ENCODE results near the gene HSDL1.
A peak's percentile ranks its signal among the peaks of the same experiment; 100 is the strongest.
"Not testable (repeated sequence)": the region's sequence is repeated elsewhere in the genome, so short reads cannot be mapped to it uniquely, and the experiment has no call there.

Gene HSDL1

DNA sequence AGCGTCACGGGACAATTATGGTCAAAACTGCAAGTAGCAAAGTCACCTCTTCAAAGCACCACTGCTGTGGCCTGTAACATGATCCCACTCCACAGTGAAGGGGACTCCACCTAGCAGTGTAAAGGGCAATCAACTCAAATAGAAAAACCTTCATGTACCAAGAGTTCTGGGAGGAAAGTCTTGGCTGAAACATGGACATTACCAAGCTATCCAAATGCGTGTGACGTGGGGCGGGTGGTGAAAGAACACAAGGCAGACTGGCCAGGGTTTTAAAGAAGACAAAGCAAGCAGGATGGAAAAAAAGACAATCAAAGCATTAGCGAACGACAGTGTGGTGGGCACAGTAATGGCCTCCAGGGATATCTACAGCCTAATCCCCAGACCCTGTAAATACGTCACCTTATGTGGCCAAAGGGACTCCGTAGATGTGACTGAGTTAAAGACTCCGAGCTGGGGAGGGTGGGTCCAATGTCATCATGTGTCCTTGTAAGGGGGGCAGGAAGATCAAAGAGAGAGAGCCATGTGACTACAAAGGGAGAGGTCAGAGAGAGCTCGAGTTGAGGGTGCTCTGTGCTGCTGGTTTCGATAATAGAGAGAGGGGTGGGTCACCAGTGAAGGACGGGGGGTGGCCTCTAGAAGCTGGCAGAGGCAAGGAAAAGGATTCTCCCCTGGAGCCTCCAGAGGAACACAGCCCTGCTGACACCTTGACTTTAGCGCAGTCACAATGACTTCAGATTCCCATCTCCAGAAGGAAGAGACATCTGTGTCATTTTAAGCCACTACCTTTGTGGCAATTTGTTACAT is 6.0 kb downstream of the HSDL1 start:
- no peak for DNase-seq (ENCODE audit: low read depth)

DNA sequence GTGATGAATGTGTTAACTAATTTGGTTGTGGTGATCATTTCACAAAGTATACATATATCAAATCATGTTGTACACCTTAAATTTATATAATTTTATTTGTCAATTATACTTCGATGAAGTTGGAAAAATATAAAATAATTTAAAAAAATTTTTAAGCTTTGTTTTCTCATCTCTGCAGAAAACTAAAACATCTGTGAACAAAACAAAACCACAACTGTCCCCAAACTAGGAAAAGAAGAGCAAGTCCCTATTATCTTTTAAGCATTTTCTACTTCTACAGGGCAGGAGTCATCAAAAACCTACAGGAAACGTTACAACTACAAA is 6.5 kb downstream of the HSDL1 start:
- DNase-seq (ENCODE audit: low read depth) = no peak

DNA sequence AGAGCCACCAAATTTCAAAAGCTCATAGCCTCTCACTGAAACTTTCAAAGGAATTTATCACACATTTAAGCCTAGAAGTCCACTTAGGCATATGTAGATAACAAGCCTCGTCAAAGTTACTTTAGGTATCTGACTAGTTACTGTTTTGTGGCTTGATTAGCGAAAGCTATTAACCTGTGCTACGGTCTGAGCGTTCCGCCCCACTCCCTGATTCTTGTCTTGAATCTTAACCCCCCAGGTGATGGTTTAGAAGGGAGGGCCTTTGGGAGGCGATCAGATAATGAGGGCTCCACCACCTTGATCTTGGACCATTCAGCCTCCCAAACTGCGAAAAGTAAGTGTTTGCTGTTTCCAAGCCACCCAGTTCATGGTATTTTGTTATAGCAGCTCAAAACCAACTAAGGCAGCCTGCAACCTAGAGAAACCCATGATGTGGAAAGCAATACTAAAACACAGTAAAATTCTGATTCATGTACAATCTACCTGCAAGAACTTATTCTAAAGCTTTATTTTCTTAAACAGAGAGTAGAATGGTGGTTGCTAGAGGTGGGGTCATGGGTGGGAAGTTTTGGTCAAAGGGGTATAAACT is 7.1 kb downstream of the HSDL1 start:
- no peak for DNase-seq (ENCODE audit: low read depth)

DNA sequence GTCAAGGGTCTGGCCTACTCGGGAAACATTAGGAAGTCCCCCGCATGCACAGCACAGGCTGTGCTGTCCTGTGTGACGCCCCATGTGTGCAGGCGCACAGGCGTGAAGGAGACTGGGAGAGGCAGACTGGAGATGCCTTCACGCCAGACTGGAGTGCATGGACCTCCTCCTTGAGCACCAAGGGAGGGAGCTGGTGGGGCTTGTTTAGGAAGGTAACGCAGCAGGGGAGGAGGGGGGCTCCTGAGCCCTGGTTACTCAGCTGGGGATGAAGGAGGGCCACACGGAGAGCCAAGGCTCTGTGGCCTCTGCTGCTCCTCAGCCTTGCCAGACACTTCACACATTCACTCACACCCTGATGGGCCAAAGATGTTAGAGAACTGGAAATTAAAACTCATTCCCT is 7.7 kb downstream of the HSDL1 start:
- DNase-seq (ENCODE audit: low read depth) = no peak

DNA sequence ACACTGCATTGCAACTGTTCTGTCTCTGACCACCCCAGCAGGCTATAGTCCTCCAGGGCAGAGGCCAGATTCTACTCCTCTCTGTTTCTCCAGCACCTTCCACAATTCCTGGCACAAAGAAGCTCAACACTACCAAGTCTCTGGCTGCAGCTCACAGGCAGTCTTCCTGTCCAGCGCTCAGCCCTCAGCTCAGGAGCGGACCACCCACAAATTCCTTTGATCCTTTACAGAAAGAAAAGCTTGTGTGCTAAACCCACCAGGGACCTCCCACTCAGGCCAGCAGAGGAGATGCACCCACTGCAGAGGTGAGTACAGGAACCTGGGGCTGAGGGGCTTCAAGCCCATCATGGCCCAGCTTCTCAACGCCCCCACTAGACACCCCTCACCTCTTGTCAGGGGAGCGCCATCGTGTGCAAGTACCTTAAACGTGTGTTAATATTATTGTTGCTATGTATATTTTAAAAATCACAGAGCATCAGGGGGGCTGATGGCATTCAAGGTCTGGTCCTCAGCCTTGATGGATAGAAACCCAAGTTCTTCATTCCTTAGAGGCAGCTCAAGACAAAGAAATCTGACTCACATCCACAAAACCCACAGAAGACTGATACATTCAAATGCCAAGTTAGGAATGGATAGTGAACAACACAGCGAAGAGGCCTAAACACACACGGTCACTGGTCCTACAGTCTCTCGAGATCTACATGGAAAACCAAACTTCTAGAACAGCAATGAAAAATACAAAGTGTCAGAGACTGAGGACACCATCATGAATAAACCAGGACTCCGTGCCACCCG is 8.4 kb downstream of the HSDL1 start:
- DNase-seq (ENCODE audit: low read depth) = no peak

DNA sequence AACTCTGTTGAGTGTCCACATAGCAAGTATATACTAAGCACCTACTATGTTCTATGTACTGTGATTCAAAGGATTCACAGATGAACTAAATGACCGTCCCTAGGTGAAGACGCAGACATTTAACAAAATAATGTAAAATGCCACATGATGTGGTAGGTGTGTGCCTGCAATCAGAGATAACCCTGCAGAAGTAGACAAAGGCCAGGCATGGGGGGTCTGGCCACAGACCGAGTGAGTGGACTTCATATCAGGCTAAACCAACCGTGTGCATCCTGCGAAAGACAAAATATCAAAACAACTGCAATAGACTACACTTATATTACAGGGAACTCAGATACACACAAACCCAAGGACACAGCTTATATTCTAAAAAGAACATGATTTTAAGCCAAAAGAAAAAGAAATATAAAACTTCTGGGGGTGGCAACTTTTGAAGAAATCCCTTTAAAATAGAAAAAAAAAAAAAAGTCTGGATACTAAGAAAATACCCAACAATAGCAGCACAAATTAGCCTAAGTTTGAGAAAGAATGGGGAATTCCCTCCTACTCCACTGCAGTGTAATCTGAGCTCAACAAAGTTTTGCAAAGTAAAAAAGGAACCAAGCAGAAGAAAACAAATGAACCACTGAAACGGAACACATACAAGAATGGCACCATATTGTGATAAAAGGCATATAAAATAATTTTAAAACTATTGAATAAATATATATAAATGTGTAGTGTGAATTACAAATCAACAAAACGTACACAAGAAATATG is 12.3 kb downstream of the HSDL1 start:
- no peak for DNase-seq (ENCODE audit: low read depth)

DNA sequence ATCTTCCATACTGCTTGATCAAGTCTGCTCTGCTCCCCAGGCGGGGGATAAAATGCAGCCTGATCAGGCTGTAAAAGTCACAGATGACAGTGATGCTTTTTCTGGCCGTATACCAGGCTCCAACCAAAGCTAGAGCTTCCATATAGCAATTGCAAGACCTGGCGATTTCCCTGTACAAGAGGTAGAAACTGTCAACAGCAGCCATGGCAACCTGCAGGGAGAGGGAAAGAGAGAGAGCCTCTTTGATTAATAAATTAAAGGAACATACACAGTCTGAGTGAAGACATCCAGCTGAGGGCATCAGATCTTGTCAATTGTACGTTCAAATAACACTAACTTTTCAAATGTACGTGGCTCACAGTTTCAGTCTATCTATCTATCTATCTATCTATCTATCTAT is 13.9 kb downstream of the HSDL1 start:
- no peak for DNase-seq (ENCODE audit: low read depth)

DNA sequence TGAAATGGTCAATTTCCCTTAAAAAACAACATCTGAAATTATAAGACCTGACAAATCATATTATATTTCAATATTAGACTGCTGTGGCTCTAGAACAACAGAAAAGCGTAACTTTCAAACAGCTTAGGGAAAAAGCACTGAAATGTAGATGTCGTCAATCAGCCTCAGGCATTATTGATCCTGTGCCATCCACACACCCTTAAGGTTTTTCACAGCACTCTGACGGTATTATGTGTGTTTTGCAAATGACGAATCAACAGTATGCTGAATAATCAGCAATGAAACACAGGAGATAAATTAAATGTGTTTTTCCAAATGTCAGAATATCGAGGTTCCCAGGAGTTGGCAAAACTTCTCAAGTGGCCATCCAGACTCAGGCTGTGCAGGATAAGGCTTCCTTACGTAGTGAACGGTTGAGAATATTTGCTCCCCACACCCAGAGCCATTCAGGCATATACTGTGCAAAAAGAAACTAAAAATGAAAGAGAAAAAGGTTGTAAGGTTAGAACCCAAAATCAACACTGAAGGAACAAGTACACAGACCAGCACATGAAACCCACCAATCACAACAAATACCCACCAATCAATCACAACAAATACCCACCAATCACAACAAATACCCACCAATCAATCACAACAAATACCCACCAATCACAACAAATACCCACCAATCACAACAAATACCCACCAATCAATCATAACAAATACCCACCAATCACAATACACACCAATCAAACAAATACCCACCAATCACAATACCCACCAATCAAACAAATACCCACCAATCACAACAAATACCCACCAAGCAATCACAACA is 20.5 kb downstream of the HSDL1 start:
- DNase-seq (ENCODE audit: low read depth) = no peak

DNA sequence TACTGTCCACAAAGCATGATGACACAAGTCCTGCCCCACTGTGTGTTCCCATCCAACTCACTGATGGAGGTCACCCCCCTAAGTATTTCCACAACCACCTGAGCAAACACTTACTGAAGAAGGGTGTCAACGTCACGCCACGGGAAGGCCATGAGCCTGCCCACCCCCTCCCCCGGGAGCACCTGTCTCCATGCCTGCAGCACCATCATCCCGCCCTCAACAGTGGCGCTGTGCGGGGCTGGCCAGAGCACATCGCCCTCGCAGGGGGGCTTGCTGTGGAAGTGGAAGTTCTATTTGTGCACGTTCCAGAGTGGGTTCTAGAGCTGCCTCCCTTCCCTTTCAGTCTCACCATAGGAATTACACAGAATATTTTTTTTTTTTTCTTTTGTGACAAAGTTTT is 24.0 kb downstream of the HSDL1 start:
- DNase-seq (ENCODE audit: low read depth) = no peak

DNA sequence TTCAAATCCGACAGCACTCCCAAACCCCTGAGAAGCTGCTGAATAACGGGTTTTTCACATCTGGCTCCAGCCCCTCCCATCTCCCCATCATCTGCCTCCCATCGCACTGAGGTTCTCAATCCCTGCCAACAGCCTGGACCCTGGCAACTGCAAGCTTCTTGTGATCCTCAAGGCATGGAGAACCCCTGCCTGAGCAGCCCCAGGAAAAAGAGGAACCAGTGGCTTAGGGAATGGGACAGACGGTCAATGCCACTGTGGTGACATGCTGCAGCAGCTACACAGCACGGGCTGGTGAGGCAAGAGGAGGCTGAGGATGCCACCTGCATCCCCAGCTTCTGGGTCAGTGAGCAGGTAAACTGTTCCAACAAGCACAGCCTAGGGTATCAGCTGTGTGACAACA is 25.0 kb downstream of the HSDL1 start:
- DNase-seq (ENCODE audit: low read depth) = no peak

DNA sequence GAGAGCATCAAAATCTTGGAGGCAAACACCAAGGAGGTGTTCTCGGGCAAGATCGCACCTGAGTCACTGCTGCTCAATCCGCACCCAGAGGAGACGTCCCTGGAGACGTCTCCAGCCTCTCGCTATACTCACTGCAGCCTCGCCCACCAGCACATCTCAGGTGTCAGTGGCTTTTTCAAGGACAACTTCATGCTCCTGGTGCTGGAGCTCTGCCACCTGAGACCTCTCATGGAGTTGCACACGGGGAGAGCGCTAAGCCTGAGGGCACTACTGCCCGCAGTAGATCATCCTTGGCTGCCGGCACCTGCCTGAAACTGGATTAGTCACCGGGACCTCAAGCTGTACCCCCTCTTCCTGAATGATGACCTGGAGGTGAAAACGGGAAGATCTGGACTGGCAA is 25.6 kb downstream of the HSDL1 start:
- DNase-seq (ENCODE audit: low read depth) = no peak

DNA sequence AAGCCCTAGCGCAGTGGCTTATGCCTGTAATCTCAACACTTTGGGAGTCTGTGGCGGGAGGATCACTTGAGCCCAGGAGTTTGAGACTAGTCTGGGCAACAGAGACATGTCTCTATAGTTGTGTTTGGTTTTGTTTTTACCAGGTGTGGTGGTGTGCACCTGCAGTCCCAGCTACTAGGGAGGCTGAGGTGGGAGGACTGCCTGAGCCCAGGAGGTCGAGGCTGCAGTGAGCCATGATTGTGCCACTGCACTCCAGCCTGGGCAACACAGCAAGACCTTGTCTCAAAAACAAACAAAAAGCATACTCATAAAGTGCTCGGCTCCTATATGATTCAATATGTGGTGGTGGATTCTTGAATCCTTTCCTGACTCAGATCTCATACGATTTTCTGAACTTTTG is 26.7 kb downstream of the HSDL1 start:
- DNase-seq (ENCODE audit: low read depth) = not testable (repeated sequence)

DNA sequence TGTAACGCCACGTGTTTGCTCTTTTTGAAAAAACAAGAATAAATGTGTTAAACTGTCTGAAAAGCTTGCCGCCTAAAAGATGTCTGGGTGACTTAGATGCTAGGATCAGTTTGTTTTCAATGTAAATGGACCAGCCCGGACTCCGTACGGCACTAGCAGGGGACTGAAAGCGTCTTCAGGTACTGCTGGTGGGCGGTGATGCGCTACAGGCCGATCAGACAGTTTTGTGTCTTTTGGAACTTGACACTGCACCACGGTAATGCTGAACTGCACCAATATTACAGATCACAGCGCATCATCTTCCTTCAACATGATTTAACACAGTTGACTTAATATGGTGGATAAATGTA is 27.5 kb downstream of the HSDL1 start:
- DNase-seq (ENCODE audit: low read depth) = no peak

DNA sequence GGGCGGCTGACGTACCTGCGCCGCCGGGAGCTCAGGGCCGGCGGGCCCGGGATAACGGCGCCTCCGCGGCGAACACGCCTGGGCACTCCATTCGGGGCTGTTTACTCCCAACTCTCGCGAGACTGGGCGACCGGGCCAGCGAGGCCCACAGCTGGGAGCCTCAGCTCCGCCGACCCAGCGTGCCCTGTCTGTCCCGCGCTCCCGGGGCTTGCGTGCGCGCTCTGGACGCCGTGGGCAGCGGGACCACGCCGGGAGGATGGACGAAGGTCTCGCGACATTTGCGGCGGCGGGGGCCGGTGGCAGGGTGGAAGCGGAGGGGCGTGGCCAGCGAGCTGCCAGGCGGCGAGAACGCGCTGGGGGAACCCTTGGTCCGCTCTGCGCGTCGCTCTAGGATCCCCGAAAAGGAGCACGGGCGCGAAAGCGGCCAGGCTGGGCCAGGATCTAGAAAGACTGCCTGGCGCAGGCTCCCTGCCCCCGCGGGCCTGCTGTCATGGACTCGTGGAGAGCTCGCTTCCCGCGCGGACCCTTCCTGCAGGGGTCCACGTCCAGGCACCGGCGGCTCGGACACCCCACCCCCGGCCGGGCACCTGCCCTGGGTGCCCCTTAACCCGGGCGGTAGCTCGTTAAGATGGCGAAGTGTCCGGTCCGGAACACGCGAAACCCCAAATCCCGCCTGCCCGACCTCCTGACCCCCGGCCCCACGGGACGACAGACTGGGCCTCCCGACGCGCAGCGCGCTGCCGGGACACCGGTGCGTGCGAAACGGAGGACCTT is 28.1 kb downstream of the HSDL1 start, which contains the start of gene MBTPS1:
MBTPS1 (minus strand) TSS at position 223 of the 774 bp plus-strand sequence. CDS start 15,159 bp downstream, outside the sequence.
- peak; percentile 80 for DNase-seq (ENCODE audit: low read depth)

DNA sequence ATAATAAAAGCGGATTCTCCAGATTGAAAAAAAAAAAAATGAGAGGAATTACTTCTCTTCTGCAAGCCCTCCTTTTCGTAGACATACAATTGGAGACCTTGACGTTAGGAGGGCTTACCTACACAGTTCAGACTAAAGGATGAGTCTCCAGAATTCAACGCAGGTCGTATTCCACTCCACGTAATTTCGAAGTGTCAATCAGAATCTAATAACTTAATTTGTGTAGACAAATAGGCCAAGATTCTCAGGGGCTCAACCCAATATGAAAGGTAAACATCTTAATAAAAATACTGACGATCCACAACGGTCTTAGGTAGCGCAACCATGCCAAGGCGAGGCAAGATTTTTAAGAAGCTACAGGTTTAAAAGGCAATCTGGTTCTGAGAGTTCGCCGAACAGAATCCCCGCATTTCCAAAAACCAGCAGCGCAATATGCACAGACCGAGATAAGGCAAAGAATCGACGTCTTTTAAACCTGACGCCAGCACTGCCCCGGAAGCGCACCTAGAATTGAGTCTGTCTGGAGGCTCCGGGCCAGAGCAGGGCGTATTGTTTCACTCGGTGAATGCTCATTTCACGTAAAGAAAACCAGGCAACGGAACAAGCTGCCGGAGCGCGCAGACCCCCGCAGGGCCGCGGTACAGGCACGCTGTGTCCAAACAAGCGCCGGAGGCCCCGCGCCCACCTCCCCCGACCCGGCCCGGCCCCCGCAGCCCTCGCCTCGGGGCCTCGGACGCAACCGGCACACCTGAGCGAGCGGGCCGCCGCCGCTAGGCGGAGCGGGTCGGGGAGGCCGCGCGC is 28.9 kb downstream of the HSDL1 start:
- DNase-seq (ENCODE audit: low read depth) = no peak

DNA sequence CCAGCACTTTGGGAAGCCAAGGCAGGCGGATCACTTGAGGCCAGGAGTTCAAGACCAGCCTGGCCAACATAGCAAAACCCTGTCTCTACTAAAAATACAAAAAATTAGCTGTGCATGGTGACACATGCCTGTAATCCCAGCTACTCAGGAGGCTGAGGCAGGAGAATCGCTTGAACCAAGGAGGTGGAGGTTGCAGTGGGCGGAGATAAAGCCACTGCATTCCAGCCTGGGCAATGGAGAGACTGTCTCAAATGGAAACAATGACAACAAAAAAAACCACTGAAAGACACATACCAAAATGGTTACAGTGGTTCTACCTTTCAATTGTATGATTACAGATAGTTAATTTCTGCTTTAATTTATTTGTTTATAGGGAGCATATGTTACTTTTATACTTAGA is 33.0 kb downstream of the HSDL1 start:
- DNase-seq (ENCODE audit: low read depth) = not testable (repeated sequence)

DNA sequence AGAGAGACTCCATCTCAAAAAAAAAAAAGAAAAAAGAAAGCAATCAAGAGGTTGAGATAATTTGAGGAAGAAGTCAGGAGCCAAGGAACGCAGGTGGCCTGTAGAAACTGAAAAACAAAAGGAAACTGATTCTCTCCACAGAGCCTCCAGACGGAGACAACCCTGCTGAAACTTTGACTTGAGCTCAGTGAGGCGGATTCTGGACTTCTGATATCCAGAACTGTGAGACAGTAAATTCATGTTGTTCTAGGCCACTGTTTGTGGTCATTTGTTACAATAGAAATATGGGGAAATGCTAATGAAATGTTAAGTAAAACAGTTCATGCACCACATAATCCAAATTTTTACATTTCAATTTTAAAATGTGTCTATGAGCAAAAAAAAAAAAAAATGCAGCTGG is 33.5 kb downstream of the HSDL1 start:
- no peak for DNase-seq (ENCODE audit: low read depth)

DNA sequence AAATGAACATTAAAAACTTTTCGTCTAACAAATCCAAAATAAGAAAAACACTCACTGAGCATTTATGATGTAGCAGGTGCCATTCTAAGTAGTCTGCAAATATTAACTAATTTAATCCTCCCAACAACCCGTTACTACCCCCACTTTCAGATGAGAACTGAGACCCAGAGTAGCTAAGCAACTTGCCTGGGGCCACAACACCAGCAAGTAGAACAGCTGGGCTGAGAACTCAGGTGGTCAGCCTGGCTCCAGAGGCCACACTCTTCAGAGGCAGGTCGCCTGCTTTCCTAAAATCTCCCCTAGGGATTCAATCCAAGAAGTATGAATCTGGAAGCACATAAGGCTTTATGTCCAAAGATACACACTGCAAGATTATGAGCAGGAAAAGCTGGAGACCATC is 34.5 kb downstream of the HSDL1 start:
- DNase-seq (ENCODE audit: low read depth) = no peak

DNA sequence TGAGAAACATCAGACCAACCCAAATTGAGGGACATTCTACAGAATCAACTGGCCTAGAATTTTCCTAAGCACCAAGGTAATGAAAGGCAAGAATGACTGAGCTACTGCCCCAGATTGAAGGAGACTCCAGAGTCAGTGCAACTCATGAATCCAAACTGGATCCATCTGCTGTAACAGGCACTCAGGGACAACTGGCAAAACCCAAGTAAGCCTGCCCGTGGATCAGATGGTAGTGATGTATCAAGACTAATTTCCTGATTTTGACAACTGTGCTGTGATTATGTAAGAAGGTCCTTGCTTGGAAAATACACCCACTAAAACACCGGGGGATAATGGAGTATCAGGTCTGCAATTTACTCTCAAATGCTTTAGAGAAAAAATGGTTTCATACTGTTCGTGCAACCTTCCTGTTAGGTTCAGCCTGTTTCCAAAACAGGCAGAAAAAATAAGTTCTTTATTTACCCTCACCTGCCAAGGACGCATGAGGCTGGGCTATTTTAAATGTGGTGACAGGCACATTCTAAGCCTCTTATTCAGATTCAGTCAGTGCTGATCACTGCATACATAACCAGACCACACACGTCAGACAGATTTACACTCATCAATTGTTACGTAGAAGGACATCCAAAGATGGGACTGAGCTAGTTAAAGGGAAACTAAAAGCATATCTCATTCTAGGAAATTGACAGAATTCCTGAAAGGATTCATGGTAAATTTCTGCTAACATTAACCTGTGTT is 35.2 kb downstream of the HSDL1 start:
- DNase-seq (ENCODE audit: low read depth) = no peak

Data from GM04503 (cell line).